Endothelial cell of umbilical vein (primary cell): ENCODE measurements around the gene ANG. TPM values are rescaled to one million over a fixed set of nuclear protein-coding genes. Genes with fewer than 3 reads are reported as not detected.

ENCODE experiments used
- BruUV-seq: library from RNA; stranded (reverse); fragments of 400-500 nt; replicated peaks from 2 replicates; lab custom pipeline; 2021; lab: Mats Ljungman, UMichigan
- CTCF ChIA-PET: fragments of 300-600, 350-600 bp; sonication (Branson Sonifier 250); formaldehyde crosslinking; loops from one replicate; lab custom pipeline; 2021; ENCODE audit warnings: antibody characterized with exemption, inconsistent platforms; lab: Charles Lee
- POLR2A ChIA-PET: fragments of 300-600, 350-600 bp; sonication (Branson Sonifier 250); formaldehyde crosslinking; loops from one replicate; lab custom pipeline; 2021; ENCODE audit warnings: antibody characterized with exemption, inconsistent platforms; lab: Charles Lee
- DNase-seq: peaks from one replicate; pipeline ENCODE4 v3.0.0-alpha.2; 2011; ENCODE audit warnings: low read depth, low spot score
- FAIRE-seq: peaks from 2 replicates; lab custom pipeline; 2011; peaks lifted over from hg19 to GRCh38; lab: Jason Lieb, UNC
- H2AFZ ChIP-seq: 2 replicates; pipeline ENCODE4 v1.6.0; 2012; ENCODE audit warnings: low read depth, low read length, control low read depth, inconsistent platforms
- H3K27ac ChIP-seq: 2 replicates; pipeline ENCODE4 v1.5.1; 2011; ENCODE audit warnings: low read depth, mild to moderate bottlenecking, control low read depth, low read length, moderate library complexity; ENCODE audit not compliant: insufficient read depth
- H3K27me3 ChIP-seq, 2 experiments: 2 replicates each; pipeline versions ENCODE4 v1.6.0 to v1.6.1; 2011; ENCODE audit warnings: low read length in 2 of 2, mixed read lengths in 1 of 2; ENCODE audit not compliant: control insufficient read depth in 2 of 2, insufficient read depth in 2 of 2
- H3K36me3 ChIP-seq, 2 experiments: 2 replicates in 1 of 2; 3 replicates in 1 of 2; pipeline ENCODE4 v1.5.1; 2011; ENCODE audit warnings: low read length in 2 of 2, mild to moderate bottlenecking in 1 of 2, moderate library complexity in 1 of 2; ENCODE audit not compliant: control insufficient read depth in 2 of 2, insufficient read depth in 2 of 2; ENCODE audit errors: extremely low read depth in 1 of 2
- H3K4me1 ChIP-seq: 3 replicates; pipeline ENCODE4 v1.5.1; 2011; ENCODE audit warnings: mild to moderate bottlenecking, low read length; ENCODE audit not compliant: control insufficient read depth, insufficient read depth; ENCODE audit errors: extremely low read depth
- H3K4me2 ChIP-seq: 2 replicates; pipeline ENCODE4 v1.6.1; 2011; ENCODE audit warnings: low read length, control low read depth, mixed read lengths; ENCODE audit not compliant: insufficient read depth
- H3K4me3 ChIP-seq, 3 experiments: fragments of 200-600 bp in 1 of 3; sonication (generic), shearing (Covaris generic) in 1 of 3; replicated peaks in 1 of 3; 2 replicates each; pipeline ENCODE4 v1.5.1; 2011 to 2016; ENCODE audit warnings: control low read depth in 3 of 3, low read length in 3 of 3, mild to moderate bottlenecking in 2 of 3, inconsistent platforms in 1 of 3, low read depth in 1 of 3, moderate library complexity in 1 of 3; ENCODE audit not compliant: insufficient read depth in 1 of 3
- H3K79me2 ChIP-seq: 2 replicates; pipeline ENCODE4 v1.6.0; 2012; ENCODE audit warnings: low read length, inconsistent platforms; ENCODE audit not compliant: control insufficient read depth, insufficient read depth
- H3K9ac ChIP-seq: replicated peaks from 2 replicates; pipeline ENCODE3; 2011; ENCODE audit warnings: low read length, control low read depth; ENCODE audit not compliant: insufficient read depth; ENCODE audit errors: extremely low read depth
- H3K9me1 ChIP-seq: replicated peaks from 3 replicates; pipeline ENCODE4 v1.6.0; 2011; ENCODE audit warnings: mild to moderate bottlenecking, low read length; ENCODE audit not compliant: control insufficient read depth, insufficient read depth; ENCODE audit errors: extremely low read depth
- H3K9me3 ChIP-seq: replicated peaks from 2 replicates; pipeline ENCODE4 v1.5.1; 2012; ENCODE audit warnings: low read length, inconsistent platforms; ENCODE audit not compliant: control insufficient read depth, insufficient read depth
- H4K20me1 ChIP-seq: replicated peaks from 2 replicates; pipeline ENCODE3; 2011; ENCODE audit warnings: mild to moderate bottlenecking, low read length; ENCODE audit not compliant: control insufficient read depth, insufficient read depth; ENCODE audit errors: extremely low read depth
- CTCF ChIP-seq, 2 donors: IDR thresholded peaks; 1 replicate in 1 of 2; 2 replicates in 1 of 2; pipeline ENCODE4 v1.5.1; 2011; ENCODE audit warnings: low read length in 2 of 2, mild to moderate bottlenecking in 2 of 2, moderate library complexity in 2 of 2, control low read depth in 1 of 2, inconsistent platforms in 1 of 2, low read depth in 1 of 2; ENCODE audit not compliant: insufficient read depth in 1 of 2; ENCODE audit errors: extremely low read depth in 1 of 2
- EZH2 ChIP-seq: IDR thresholded peaks from 2 replicates; pipeline ENCODE4 v1.6.1; 2012; ENCODE audit warnings: borderline replicate concordance, low read depth, mild to moderate bottlenecking, moderate library complexity, low read length, inconsistent platforms; ENCODE audit not compliant: severe bottlenecking
- FOS ChIP-seq: IDR thresholded peaks from 2 replicates; pipeline ENCODE4 v1.6.1; 2011; ENCODE audit warnings: mild to moderate bottlenecking, low read length, moderate library complexity, borderline replicate concordance; ENCODE audit not compliant: insufficient read depth
- GATA2 ChIP-seq: IDR thresholded peaks from 2 replicates; pipeline ENCODE4 v1.7.0; 2011; ENCODE audit warnings: low read depth, mild to moderate bottlenecking, moderate library complexity, mixed read lengths, low read length; ENCODE audit not compliant: insufficient read length, insufficient read depth
- JUN ChIP-seq: IDR thresholded peaks from 2 replicates; pipeline ENCODE4 v1.6.1; 2011; ENCODE audit warnings: borderline replicate concordance, low read depth; ENCODE audit not compliant: insufficient read length, insufficient read depth
- MAX ChIP-seq: IDR thresholded peaks from 2 replicates; pipeline ENCODE4 v1.6.1; 2011; ENCODE audit not compliant: insufficient read depth, insufficient read length
- MYC ChIP-seq: IDR thresholded peaks from one replicate; pipeline ENCODE4 v1.6.1; 2011; ENCODE audit warnings: mild to moderate bottlenecking, low read depth, low read length
- POLR2A ChIP-seq: IDR thresholded peaks from 2 replicates; pipeline ENCODE4 v1.6.1; 2012; ENCODE audit warnings: low read depth, mild to moderate bottlenecking, control low read depth, low read length
- POLR2AphosphoS5 ChIP-seq: IDR thresholded peaks from 2 replicates; pipeline ENCODE4 v1.6.1; 2012; ENCODE audit warnings: low read depth, mild to moderate bottlenecking, control low read depth, low read length, moderate library complexity; ENCODE audit not compliant: insufficient read depth
- dilution Hi-C: fragments of 300-500 bp; cut with MboI; formaldehyde crosslinking; loops from one replicate; pipeline ENCODE4 v1.15.0; 2019; ENCODE audit warnings: low sequenced_read_pairs; ENCODE audit not compliant: extremely low pct_ligation_motif_present
- intact Hi-C: fragments of 100-400 bp; cut with micrococcal nuclease; formaldehyde crosslinking; loops from one replicate; pipeline ENCODE4 v1.10.0; 2022
- polyA plus RNA-seq, 4 experiments: library from polyadenylated mRNA; depleted of rRNA in 3 of 4; stranded (reverse) in 3 of 4; unstranded in 1 of 4; fragments of >200 nt; gene quantifications; 2 replicates each; pipeline versions ENCODE4 v1.2.1 to v1.2.3, GENCODE V29; 2011 to 2012; ENCODE audit warnings: missing spikeins in 1 of 4
- total RNA-seq: library from RNA; stranded (reverse); gene quantifications from 2 replicates; pipeline ENCODE4 v1.2.3, GENCODE V29; 2021

Gene ANG
- total and polyA plus RNA-seq, 2 donors (not counting 3 experiments of a cell fraction or from before 2014, with no cell fraction given): 6.2 to 11.2 TPM

GRCh38 chr14:20712904-20713303 is 24.3 kb downstream of the ANG start:
- intact Hi-C loops: no loop called here
- H3K4me2 ChIP-seq: no peak overlapping the region
- no TSS peak for BruUV-seq
- no peak overlapping the region for H2AFZ ChIP-seq
- H4K20me1 ChIP-seq: no peaks in the 10 kb centered on the region
- H3K9me1 ChIP-seq: no peaks in the 10 kb centered on the region
- no peak for TF ChIP-seq POLR2A
- no peak for TF ChIP-seq GATA2
- no peak for TF ChIP-seq JUN
- no peak for TF ChIP-seq EZH2
- TF ChIP-seq MYC: no peak
- no peak for TF ChIP-seq MAX
- no peak for TF ChIP-seq POLR2AphosphoS5
- no peak for TF ChIP-seq FOS
- no peak for TF ChIP-seq CTCF (IDR thresholded peaks at IDR 0.05; ENCODE audit: extremely low read depth in 1 of 2, insufficient read depth in 1 of 2, low read depth in 1 of 2, low read length in 2 of 2)
- no peak overlapping the region for H3K27ac ChIP-seq
- dilution Hi-C loops: no loop called here
- H3K36me3 ChIP-seq: no peaks in the 10 kb centered on the region
- ChIA-PET CTCF (interaction anchor here (1.0 to 4.2 kb wide), 3 partner anchors 124 to 145 kb away, joined by 3 to 15 read pairs (median 3); no protein-coding TSS in a partner anchor), POLR2A (no interaction called here)
- H3K79me2 ChIP-seq: no peaks in the 10 kb centered on the region
- FAIRE-seq (no peak), DNase-seq (no peak)
- H3K9me3 ChIP-seq: no peaks in the 10 kb centered on the region
- no peak overlapping the region for H3K9ac ChIP-seq
- peaks cover 4 to 7% of the 10 kb centered on the region in 2 experiments for H3K27me3 ChIP-seq
- H3K4me3 ChIP-seq: no peak overlapping the region
- no peaks in the 10 kb centered on the region for H3K4me1 ChIP-seq
